Measurements from ENCODE around the gene RBL2. TPM values are rescaled to one million over a fixed set of nuclear protein-coding genes. Genes with fewer than 3 reads are reported as not detected.
A peak's percentile ranks its signal among the peaks of the same experiment; 100 is the strongest.

RBL2 gene
- total RNA-seq, 1 experiment from 2014 or later = 38.4 TPM

DNA sequence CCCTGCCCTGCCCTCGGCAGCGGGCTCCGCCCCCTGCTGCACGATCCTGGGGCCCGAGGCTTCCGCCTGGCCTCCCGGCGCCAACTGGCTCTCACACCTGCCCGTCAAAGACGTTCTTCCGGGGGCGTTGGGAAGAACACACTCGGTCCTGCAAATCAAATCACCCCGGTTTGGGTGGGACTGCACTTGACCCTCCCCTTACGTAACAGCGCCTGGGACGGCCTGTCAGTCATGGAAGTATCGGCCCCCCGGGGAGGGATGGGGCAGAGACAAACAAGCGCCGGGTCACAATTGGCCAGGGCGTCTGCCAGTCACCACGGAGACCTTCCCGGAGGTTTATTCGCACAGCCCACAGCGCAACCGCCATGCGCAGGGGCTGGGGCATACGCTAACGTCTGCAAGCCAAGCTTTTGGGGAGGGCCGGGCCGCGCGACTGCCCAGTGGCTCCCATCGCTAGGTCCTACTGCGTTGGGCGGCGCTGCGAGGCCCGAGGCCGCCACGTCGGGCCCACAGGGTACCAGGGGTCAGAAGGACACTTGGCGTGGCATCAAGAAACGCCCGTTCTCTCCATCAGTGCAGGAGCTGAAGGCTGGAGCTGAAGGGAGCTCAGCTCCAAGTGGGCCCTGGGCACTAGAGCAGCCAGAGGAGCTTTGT, 69.1 kb downstream of the RBL2 start (continued):
- TF ChIP-seq TEAD1 (CRISPR knock-in tag; IDR thresholded peaks at IDR 0.05) (no peak), OVOL2 (CRISPR knock-in tag; IDR thresholded peaks at IDR 0.05; ENCODE audit: borderline replicate concordance) (no peak), CBFB (CRISPR knock-in tag; IDR thresholded peaks at IDR 0.05; ENCODE audit: low read depth) (no peak), SMAD3 (CRISPR knock-in tag; IDR thresholded peaks at IDR 0.05; ENCODE audit: borderline replicate concordance) (no peak), NFYB (CRISPR knock-in tag; conservative IDR thresholded peaks at IDR 0.05; ENCODE audit: low read depth) (peak; percentile 94), SOX15 (CRISPR knock-in tag; IDR thresholded peaks at IDR 0.05) (no peak), ZNF121 (CRISPR knock-in tag; IDR thresholded peaks at IDR 0.05) (no peak), GTF2I (CRISPR knock-in tag; conservative IDR thresholded peaks at IDR 0.05) (no peak), RELA (CRISPR knock-in tag; IDR thresholded peaks at IDR 0.05; ENCODE audit: borderline replicate concordance) (no peak), ZNF416 (CRISPR knock-in tag; IDR thresholded peaks at IDR 0.05) (no peak), EMX1 (CRISPR knock-in tag; IDR thresholded peaks at IDR 0.05) (no peak), NR1H2 (CRISPR knock-in tag; IDR thresholded peaks at IDR 0.05) (no peak), GRHL2 (CRISPR knock-in tag; IDR thresholded peaks at IDR 0.05; ENCODE audit: insufficient replicate concordance, severe bottlenecking) (no peak), PRRX2 (CRISPR knock-in tag; IDR thresholded peaks at IDR 0.05) (no peak), ELF4 (CRISPR knock-in tag; IDR thresholded peaks at IDR 0.05; ENCODE audit: low read depth) (no peak), TP53 (CRISPR knock-in tag; IDR thresholded peaks at IDR 0.05) (no peak), JAZF1 (CRISPR knock-in tag; IDR thresholded peaks at IDR 0.05) (no peak)
- TF ChIP-seq, protein P1, sequence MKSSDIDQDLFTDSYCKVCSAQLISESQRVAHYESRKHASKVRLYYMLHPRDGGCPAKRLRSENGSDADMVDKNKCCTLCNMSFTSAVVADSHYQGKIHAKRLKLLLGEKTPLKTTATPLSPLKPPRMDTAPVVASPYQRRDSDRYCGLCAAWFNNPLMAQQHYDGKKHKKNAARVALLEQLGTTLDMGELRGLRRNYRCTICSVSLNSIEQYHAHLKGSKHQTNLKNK (CRISPR knock-in tag; IDR thresholded peaks at IDR 0.05) = no peak
- TF ChIP-seq, protein P2, sequence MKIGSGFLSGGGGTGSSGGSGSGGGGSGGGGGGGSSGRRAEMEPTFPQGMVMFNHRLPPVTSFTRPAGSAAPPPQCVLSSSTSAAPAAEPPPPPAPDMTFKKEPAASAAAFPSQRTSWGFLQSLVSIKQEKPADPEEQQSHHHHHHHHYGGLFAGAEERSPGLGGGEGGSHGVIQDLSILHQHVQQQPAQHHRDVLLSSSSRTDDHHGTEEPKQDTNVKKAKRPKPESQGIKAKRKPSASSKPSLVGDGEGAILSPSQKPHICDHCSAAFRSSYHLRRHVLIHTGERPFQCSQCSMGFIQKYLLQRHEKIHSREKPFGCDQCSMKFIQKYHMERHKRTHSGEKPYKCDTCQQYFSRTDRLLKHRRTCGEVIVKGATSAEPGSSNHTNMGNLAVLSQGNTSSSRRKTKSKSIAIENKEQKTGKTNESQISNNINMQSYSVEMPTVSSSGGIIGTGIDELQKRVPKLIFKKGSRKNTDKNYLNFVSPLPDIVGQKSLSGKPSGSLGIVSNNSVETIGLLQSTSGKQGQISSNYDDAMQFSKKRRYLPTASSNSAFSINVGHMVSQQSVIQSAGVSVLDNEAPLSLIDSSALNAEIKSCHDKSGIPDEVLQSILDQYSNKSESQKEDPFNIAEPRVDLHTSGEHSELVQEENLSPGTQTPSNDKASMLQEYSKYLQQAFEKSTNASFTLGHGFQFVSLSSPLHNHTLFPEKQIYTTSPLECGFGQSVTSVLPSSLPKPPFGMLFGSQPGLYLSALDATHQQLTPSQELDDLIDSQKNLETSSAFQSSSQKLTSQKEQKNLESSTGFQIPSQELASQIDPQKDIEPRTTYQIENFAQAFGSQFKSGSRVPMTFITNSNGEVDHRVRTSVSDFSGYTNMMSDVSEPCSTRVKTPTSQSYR (CRISPR knock-in tag; IDR thresholded peaks at IDR 0.05) = no peak
- TF ChIP-seq, protein P3, sequence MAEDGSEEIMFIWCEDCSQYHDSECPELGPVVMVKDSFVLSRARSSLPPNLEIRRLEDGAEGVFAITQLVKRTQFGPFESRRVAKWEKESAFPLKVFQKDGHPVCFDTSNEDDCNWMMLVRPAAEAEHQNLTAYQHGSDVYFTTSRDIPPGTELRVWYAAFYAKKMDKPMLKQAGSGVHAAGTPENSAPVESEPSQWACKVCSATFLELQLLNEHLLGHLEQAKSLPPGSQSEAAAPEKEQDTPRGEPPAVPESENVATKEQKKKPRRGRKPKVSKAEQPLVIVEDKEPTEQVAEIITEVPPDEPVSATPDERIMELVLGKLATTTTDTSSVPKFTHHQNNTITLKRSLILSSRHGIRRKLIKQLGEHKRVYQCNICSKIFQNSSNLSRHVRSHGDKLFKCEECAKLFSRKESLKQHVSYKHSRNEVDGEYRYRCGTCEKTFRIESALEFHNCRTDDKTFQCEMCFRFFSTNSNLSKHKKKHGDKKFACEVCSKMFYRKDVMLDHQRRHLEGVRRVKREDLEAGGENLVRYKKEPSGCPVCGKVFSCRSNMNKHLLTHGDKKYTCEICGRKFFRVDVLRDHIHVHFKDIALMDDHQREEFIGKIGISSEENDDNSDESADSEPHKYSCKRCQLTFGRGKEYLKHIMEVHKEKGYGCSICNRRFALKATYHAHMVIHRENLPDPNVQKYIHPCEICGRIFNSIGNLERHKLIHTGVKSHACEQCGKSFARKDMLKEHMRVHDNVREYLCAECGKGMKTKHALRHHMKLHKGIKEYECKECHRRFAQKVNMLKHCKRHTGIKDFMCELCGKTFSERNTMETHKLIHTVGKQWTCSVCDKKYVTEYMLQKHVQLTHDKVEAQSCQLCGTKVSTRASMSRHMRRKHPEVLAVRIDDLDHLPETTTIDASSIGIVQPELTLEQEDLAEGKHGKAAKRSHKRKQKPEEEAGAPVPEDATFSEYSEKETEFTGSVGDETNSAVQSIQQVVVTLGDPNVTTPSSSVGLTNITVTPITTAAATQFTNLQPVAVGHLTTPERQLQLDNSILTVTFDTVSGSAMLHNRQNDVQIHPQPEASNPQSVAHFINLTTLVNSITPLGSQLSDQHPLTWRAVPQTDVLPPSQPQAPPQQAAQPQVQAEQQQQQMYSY (CRISPR knock-in tag; IDR thresholded peaks at IDR 0.05) = no peak
- TF ChIP-seq, protein P4, sequence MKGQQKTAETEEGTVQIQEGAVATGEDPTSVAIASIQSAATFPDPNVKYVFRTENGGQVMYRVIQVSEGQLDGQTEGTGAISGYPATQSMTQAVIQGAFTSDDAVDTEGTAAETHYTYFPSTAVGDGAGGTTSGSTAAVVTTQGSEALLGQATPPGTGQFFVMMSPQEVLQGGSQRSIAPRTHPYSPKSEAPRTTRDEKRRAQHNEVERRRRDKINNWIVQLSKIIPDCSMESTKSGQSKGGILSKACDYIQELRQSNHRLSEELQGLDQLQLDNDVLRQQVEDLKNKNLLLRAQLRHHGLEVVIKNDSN (CRISPR knock-in tag; IDR thresholded peaks at IDR 0.05) = no peak
- TF ChIP-seq, protein P5, sequence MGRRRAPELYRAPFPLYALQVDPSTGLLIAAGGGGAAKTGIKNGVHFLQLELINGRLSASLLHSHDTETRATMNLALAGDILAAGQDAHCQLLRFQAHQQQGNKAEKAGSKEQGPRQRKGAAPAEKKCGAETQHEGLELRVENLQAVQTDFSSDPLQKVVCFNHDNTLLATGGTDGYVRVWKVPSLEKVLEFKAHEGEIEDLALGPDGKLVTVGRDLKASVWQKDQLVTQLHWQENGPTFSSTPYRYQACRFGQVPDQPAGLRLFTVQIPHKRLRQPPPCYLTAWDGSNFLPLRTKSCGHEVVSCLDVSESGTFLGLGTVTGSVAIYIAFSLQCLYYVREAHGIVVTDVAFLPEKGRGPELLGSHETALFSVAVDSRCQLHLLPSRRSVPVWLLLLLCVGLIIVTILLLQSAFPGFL (CRISPR knock-in tag; IDR thresholded peaks at IDR 0.05; ENCODE audit: borderline replicate concordance) = no peak
- TF ChIP-seq, protein P6, sequence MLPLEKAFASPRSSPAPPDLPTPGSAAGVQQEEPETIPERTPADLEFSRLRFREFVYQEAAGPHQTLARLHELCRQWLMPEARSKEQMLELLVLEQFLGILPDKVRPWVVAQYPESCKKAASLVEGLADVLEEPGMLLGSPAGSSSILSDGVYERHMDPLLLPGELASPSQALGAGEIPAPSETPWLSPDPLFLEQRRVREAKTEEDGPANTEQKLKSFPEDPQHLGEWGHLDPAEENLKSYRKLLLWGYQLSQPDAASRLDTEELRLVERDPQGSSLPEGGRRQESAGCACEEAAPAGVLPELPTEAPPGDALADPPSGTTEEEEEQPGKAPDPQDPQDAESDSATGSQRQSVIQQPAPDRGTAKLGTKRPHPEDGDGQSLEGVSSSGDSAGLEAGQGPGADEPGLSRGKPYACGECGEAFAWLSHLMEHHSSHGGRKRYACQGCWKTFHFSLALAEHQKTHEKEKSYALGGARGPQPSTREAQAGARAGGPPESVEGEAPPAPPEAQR (CRISPR knock-in tag; IDR thresholded peaks at IDR 0.05) = no peak
- TF ChIP-seq, protein P7, sequence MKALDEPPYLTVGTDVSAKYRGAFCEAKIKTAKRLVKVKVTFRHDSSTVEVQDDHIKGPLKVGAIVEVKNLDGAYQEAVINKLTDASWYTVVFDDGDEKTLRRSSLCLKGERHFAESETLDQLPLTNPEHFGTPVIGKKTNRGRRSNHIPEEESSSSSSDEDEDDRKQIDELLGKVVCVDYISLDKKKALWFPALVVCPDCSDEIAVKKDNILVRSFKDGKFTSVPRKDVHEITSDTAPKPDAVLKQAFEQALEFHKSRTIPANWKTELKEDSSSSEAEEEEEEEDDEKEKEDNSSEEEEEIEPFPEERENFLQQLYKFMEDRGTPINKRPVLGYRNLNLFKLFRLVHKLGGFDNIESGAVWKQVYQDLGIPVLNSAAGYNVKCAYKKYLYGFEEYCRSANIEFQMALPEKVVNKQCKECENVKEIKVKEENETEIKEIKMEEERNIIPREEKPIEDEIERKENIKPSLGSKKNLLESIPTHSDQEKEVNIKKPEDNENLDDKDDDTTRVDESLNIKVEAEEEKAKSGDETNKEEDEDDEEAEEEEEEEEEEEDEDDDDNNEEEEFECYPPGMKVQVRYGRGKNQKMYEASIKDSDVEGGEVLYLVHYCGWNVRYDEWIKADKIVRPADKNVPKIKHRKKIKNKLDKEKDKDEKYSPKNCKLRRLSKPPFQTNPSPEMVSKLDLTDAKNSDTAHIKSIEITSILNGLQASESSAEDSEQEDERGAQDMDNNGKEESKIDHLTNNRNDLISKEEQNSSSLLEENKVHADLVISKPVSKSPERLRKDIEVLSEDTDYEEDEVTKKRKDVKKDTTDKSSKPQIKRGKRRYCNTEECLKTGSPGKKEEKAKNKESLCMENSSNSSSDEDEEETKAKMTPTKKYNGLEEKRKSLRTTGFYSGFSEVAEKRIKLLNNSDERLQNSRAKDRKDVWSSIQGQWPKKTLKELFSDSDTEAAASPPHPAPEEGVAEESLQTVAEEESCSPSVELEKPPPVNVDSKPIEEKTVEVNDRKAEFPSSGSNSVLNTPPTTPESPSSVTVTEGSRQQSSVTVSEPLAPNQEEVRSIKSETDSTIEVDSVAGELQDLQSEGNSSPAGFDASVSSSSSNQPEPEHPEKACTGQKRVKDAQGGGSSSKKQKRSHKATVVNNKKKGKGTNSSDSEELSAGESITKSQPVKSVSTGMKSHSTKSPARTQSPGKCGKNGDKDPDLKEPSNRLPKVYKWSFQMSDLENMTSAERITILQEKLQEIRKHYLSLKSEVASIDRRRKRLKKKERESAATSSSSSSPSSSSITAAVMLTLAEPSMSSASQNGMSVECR (CRISPR knock-in tag; IDR thresholded peaks at IDR 0.05; ENCODE audit: borderline replicate concordance) = no peak; the same call in 1 of the 2 replicates
- TF ChIP-seq, protein P8, sequence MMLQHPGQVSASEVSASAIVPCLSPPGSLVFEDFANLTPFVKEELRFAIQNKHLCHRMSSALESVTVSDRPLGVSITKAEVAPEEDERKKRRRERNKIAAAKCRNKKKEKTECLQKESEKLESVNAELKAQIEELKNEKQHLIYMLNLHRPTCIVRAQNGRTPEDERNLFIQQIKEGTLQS (CRISPR knock-in tag; conservative IDR thresholded peaks at IDR 0.05) = no peak
